ENCODE results near the gene IL36G. TPM values are rescaled to one million over a fixed set of nuclear protein-coding genes. Genes with fewer than 3 reads are reported as not detected.

Gene IL36G
- total and polyA plus RNA-seq, 10 donors = 0.09 TPM; not detected in 9

- DNase-seq = no peak
- no peaks in the 10 kb centered on the region for H3K27me3 ChIP-seq (replicated peaks in 1 of 7)
- H3K9me3 ChIP-seq = no peaks in the 10 kb centered on the region
- no peak overlapping the region for H3K27ac ChIP-seq
- TF ChIP-seq CTCF (IDR thresholded peaks at IDR 0.05 in 8 of 11, conservative IDR thresholded peaks at IDR 0.05 in 3 of 11) = no peak
- H3K36me3 ChIP-seq = no peaks in the 10 kb centered on the region
- H3K4me3 ChIP-seq = no peak overlapping the region
- WGBS, 5 donors = 88 to 94% (median 92%) methylated on average over 5 of the region's 5 CpGs
- intact Hi-C loops (cut with DNase I; ENCODE audit: low total_unique reads) = no loop called here
- no peaks in the 10 kb centered on the region for H3K4me1 ChIP-seq
Observed at GRCh38 chr2:112939425-112939824, 38.4 kb upstream of the IL36G start.

- no peak for DNase-seq
- WGBS, 5 donors = 62 to 80% (median 68%) methylated on average over 3 of the region's 3 CpGs
- Histone ChIP-seq H3K27ac (no peak overlapping the region), H3K9me3 (peaks cover 0 to 15% (median 11%) of the 10 kb centered on the region in 8 donors), H3K27me3 (replicated peaks in 1 of 7) (no peaks in the 10 kb centered on the region), H3K36me3 (no peaks in the 10 kb centered on the region), H3K4me3 (no peak overlapping the region), H3K4me1 (no peaks in the 10 kb centered on the region)
- intact Hi-C loops (cut with DNase I; ENCODE audit: low total_unique reads) = loop anchor here (5.0 kb wide), 1 partner anchor 194 kb away; no protein-coding TSS in a partner anchor
- TF ChIP-seq POLR2AphosphoS5 (IDR thresholded peaks at IDR 0.05) (no peak), POLR2A (IDR thresholded peaks at IDR 0.05) (no peak), CTCF (IDR thresholded peaks at IDR 0.05 in 8 of 11, conservative IDR thresholded peaks at IDR 0.05 in 3 of 11) (no peak)
Observed at GRCh38 chr2:112940859-112941625, 36.8 kb upstream of the IL36G start.

GRCh38 chr2:112941753-112942653 is 35.8 kb upstream of the IL36G start:
- peaks cover 0 to 24% (median 13%) of the 10 kb centered on the region in 8 donors for H3K9me3 ChIP-seq
- H3K27me3 ChIP-seq (replicated peaks in 1 of 7) = no peaks in the 10 kb centered on the region
- no peaks in the 10 kb centered on the region for H3K36me3 ChIP-seq
- H3K27ac ChIP-seq = no peak overlapping the region
- TF ChIP-seq POLR2AphosphoS5 (IDR thresholded peaks at IDR 0.05) (no peak), CTCF (IDR thresholded peaks at IDR 0.05 in 8 of 11, conservative IDR thresholded peaks at IDR 0.05 in 3 of 11) (peak; percentile 26 to 85 (median 68)), POLR2A (IDR thresholded peaks at IDR 0.05) (no peak)
- 27 to 32% (median 30%) methylated on average over 14 of the region's 14 CpGs for WGBS, 5 donors
- no peaks in the 10 kb centered on the region for H3K4me1 ChIP-seq
- intact Hi-C loops (cut with DNase I; ENCODE audit: low total_unique reads) = loop anchor here (5.0 kb wide), 1 partner anchor 195 kb away; no protein-coding TSS in a partner anchor
- peak; percentile 86 for DNase-seq
- H3K4me3 ChIP-seq = no peak overlapping the region

GRCh38 chr2:112942654-112943002 is 35.2 kb upstream of the IL36G start:
- DNase-seq = no peak
- Histone ChIP-seq H3K36me3 (no peaks in the 10 kb centered on the region), H3K4me1 (no peaks in the 10 kb centered on the region), H3K4me3 (no peak overlapping the region), H3K9me3 (peaks cover 0 to 30% (median 16%) of the 10 kb centered on the region in 8 donors), H3K27me3 (replicated peaks in 1 of 7) (no peaks in the 10 kb centered on the region), H3K27ac (no peak overlapping the region)
- intact Hi-C loops (cut with DNase I; ENCODE audit: low total_unique reads) = loop anchor here (5.0 kb wide), 1 partner anchor 195 kb away; no protein-coding TSS in a partner anchor
- TF ChIP-seq CTCF (IDR thresholded peaks at IDR 0.05 in 8 of 11, conservative IDR thresholded peaks at IDR 0.05 in 3 of 11) (no peak), POLR2AphosphoS5 (IDR thresholded peaks at IDR 0.05) (no peak), POLR2A (IDR thresholded peaks at IDR 0.05) (no peak)
- WGBS, 5 donors = 56 to 85% (median 73%) methylated on average over 2 of the region's 2 CpGs

All from spleen (tissue), 11 donors.